Smooth muscle cell (in vitro differentiated cells): ENCODE results near the gene RASGRP1. TPM values are rescaled to one million over a fixed set of nuclear protein-coding genes. Genes with fewer than 3 reads are reported as not detected.

ENCODE experiments used
- DNase-seq: peaks from one replicate; lab custom pipeline; 2025; ENCODE audit not compliant: unreplicated experiment; lab: John Stamatoyannopoulos, UW
- H2AFZ ChIP-seq: fragments of 200-600 bp; sonication (generic); 2 replicates; pipeline ENCODE4 v1.6.0; 2016; ENCODE audit warnings: antibody characterized with exemption, low read depth, mild to moderate bottlenecking
- H3F3A ChIP-seq: fragments of 200-600 bp; sonication (generic); 2 replicates; pipeline ENCODE4 v1.6.0; 2017; ENCODE audit warnings: antibody characterized with exemption, low read depth
- H3K27ac ChIP-seq: fragments of 200-600 bp; sonication (generic); 2 replicates; pipeline ENCODE4 v1.5.1; 2016; ENCODE audit warnings: low read depth, mild to moderate bottlenecking
- H3K27me3 ChIP-seq: fragments of 200-600 bp; sonication (generic); 2 replicates; pipeline ENCODE4 v1.6.1; 2016; ENCODE audit warnings: low read depth, mild to moderate bottlenecking
- H3K36me3 ChIP-seq: fragments of 200-600 bp; sonication (generic); 2 replicates; pipeline ENCODE4 v1.5.1; 2016; ENCODE audit warnings: low read depth
- H3K4me1 ChIP-seq: fragments of 200-600 bp; sonication (generic); 2 replicates; pipeline ENCODE4 v1.5.1; 2016; ENCODE audit warnings: low read depth
- H3K4me2 ChIP-seq: fragments of 200-600 bp; sonication (generic); 2 replicates; pipeline ENCODE4 v1.6.0; 2016; ENCODE audit warnings: mild to moderate bottlenecking
- H3K4me3 ChIP-seq: fragments of 200-600 bp; sonication (generic); 2 replicates; pipeline ENCODE4 v1.5.1; 2016; ENCODE audit warnings: mild to moderate bottlenecking
- H3K79me2 ChIP-seq: fragments of 200-600 bp; sonication (generic); 2 replicates; pipeline ENCODE4 v1.6.0; 2016; ENCODE audit warnings: low read depth, mild to moderate bottlenecking
- H3K9ac ChIP-seq: fragments of 200-600 bp; sonication (generic); 2 replicates; pipeline ENCODE4 v1.6.0; 2016; ENCODE audit warnings: low read depth
- H3K9me3 ChIP-seq: fragments of 200-600 bp; sonication (generic); replicated peaks from 2 replicates; pipeline ENCODE4 v1.5.1; 2016; ENCODE audit warnings: low read depth
- H4K20me1 ChIP-seq: fragments of 200-600 bp; sonication (generic); 2 replicates; pipeline ENCODE4 v1.6.0; 2016; ENCODE audit warnings: low read depth
- CTCF ChIP-seq: fragments of 200-600 bp; sonication (generic); IDR thresholded peaks from 2 replicates; pipeline ENCODE4 v1.5.1; 2017; ENCODE audit warnings: borderline replicate concordance, mild to moderate bottlenecking, antibody characterized with exemption; ENCODE audit not compliant: insufficient read depth, poor library complexity, severe bottlenecking
- WGBS: methylation state at CpG from one replicate; pipeline ENCODE4 v1.1.7; 2016; ENCODE audit warnings: low lambda C conversion rate; 5-methylcytosine and 5-hydroxymethylcytosine counted together
- polyA plus RNA-seq: library from polyadenylated mRNA; unstranded; fragments of >200 nt; fragmentation: Nextera tagmentation; extraction: Ambion mirVana; gene quantifications from 2 replicates; pipeline ENCODE4 v1.2.1, GENCODE V29; 2016
- total RNA-seq: library from RNA; depleted of rRNA; stranded (reverse); fragments of >200 nt; gene quantifications from 2 replicates; pipeline ENCODE4 v1.2.3, GENCODE V29; 2014

RASGRP1 gene
- total and polyA plus RNA-seq, 2 experiments from 2014 or later = 0.97 to 10.0 TPM

DNA sequence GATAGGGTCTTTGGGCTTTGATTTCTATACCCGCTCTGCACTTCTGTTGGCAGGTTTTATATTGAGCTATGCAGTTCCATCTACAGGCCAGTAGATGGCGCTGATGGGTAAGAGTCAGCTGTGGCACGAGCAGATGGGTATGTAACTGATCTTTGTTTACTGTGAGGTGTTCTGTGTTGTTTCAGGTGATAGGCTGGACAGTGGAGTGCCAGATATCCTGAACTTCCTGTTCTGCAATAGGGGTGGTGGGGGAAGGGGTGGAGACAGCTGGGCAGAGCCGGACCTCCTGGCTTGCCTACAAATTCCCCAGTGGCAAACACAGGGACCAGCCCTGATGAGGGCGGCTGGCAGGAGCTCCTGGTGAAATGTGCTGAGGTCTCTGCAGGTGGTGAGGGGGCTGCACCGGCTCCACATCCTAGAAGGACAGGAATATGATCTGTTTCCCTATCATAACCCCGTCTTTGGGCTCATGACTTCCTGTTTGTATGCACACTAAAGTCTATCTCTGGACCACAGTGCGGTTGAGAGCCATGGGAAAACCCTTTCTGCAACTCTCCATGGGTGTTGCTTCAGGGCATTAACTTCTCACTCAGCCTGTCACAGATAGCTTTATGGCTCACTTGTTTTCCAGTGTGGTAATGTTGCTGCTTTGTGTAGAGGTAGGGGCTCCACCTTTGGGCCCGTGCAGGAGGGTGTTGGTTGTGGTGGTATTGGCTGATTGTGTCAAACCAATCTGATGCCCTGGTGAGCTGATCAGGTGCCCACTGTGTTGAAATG is 124.1 kb downstream of the RASGRP1 start:
- H3K79me2 ChIP-seq = no peaks in the 10 kb centered on the region
- H3K4me1 ChIP-seq = no peaks in the 10 kb centered on the region
- H2AFZ ChIP-seq = peak overlapping the region; percentile 21
- no peak overlapping the region for H3K4me3 ChIP-seq
- no peaks in the 10 kb centered on the region for H3K36me3 ChIP-seq
- H3K9ac ChIP-seq = no peak overlapping the region
- peaks cover 9% of the 10 kb centered on the region for H3K27me3 ChIP-seq
- no peaks in the 10 kb centered on the region for H4K20me1 ChIP-seq
- peaks cover 5% of the 10 kb centered on the region for H3K9me3 ChIP-seq
- peak; percentile 94 for TF ChIP-seq CTCF
- WGBS = 31% methylated on average over 9 of the region's 9 CpGs
- H3K4me2 ChIP-seq = no peak overlapping the region
- H3K27ac ChIP-seq = no peak overlapping the region
- no peak for DNase-seq
- H3F3A ChIP-seq = no peaks in the 10 kb centered on the region

Other genes with a start within 250 kb of the RASGRP1 start
- 5.1 and 6.5 TPM in 2 replicates for gene FAM98B, start 110.7 kb downstream of the RASGRP1 start, total RNA-seq
- 1.4 and 2.6 TPM in 2 replicates for gene FAM98B, start 110.7 kb downstream of the RASGRP1 start, polyA plus RNA-seq